ENCODE data around the gene POU6F1. TPM values are rescaled to one million over a fixed set of nuclear protein-coding genes. Genes with fewer than 3 reads are reported as not detected.
"Not testable (repeated sequence)": the region's sequence is repeated elsewhere in the genome, so short reads cannot be mapped to it uniquely, and the experiment has no call there.

The POU6F1 gene
- total RNA-seq, 2 experiments from 2014 or later = 12.1 to 12.4 TPM

DNA sequence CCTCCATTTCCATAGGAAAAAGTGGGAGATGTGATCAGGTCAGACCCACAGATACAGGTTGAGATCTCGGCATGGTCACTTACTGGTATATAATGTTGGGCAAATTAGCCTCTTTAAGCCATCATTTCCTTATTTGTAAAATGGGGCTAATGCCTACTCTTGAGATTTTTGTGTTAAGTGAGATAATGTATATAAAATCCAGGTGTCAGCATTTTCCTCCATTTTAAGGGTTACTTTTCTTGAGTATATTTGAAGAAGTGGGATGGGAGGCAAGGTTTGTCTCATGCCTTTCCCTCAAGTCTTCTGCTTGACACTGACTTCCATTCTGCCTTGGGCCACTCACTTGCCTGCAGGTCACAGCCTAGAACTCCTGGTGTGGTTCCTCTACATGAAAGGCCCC, 10.1 kb upstream of the POU6F1 start:
- Mint-ChIP-seq H3K4me3 (no peak overlapping the region), H3K27me3 (no peaks in the 10 kb centered on the region), H3K36me3 (no peaks in the 10 kb centered on the region), H3K9me3 (no peaks in the 10 kb centered on the region), H3K27ac (no peak overlapping the region), H3K4me1 (ENCODE audit: low read depth) (peaks cover 2% of the 10 kb centered on the region)
- ChIA-PET CTCF (no interaction called here), POLR2A (no interaction called here)
- no peak for DNase-seq
- intact Hi-C loops (cut with micrococcal nuclease) = no loop called here

DNA sequence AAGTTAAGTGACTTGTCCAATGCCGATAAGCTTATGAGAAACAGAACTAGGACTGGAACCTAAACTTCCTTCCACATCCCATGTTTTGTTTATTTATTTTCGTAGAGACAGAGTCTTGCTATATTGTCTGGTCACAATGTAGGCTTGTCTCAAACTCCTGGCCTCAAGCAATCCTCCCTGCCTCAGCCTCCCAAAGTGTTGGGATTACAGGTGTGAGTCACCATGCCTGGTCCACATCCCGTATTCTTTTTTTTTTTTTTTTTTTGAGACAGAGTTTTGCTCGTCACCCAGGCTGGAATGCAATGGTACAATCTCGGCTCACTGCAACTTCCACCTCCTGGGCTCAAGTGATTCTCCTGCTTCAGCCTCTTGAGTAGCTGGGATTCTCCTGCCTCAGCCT, 9.2 kb upstream of the POU6F1 start:
- intact Hi-C loops (cut with micrococcal nuclease); H3K4me3 Mint-ChIP-seq; H3K36me3 Mint-ChIP-seq; H3K27me3 Mint-ChIP-seq; POLR2A ChIA-PET; H3K9me3 Mint-ChIP-seq; H3K27ac Mint-ChIP-seq; H3K4me1 Mint-ChIP-seq (ENCODE audit: low read depth); DNase-seq: not testable (repeated sequence)
- CTCF ChIA-PET = interaction anchor here (0.8 to 1.2 kb wide), 2 partner anchors 9 to 11 kb away, joined by 3 to 5 read pairs; partner anchors contain the start of gene POU6F1

DNA sequence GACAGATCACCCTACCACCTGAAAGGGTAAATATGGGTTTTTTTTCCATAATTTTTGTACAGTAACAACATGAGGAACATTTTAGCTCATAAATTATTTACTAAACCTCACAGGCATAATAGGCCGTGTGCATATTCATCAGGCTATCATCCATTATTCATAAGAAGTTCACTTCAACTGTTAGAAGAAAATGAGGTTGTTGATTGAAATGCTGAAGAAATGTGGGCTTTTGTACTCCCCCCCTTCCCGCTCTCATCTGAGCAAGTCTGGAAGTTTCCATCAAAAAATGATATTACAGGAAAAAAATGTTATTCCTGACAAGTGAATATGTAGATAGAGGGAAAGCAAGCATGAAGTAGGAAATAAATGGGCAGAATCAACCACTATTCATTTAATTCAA, 7.9 kb upstream of the POU6F1 start:
- Mint-ChIP-seq H3K36me3 (no peaks in the 10 kb centered on the region), H3K27ac (no peak overlapping the region), H3K4me3 (no peak overlapping the region), H3K27me3 (no peaks in the 10 kb centered on the region), H3K9me3 (no peaks in the 10 kb centered on the region), H3K4me1 (ENCODE audit: low read depth) (peaks cover 2% of the 10 kb centered on the region)
- intact Hi-C loops (cut with micrococcal nuclease) = no loop called here
- ChIA-PET CTCF (no interaction called here), POLR2A (no interaction called here)
- DNase-seq = no peak

DNA sequence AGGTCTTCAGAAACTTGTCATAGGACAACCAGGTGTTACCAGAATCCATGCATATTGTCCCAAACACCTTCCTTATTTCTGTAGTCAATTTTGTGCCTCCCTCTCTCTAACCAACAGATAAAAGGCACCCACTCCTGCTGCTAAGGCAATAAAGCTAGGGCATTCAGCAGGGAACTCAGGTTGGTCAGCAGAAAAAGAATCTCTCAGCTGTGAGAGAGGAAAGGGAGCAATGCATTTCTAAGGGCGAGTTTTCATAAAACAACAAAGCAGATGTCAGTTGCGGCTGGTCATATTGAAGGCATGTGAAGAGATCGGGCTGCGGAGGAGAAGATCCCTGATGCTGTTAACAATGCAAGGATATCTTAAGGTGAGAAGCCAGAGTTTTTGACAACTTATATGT, 7.4 kb upstream of the POU6F1 start:
- no peak for DNase-seq
- Mint-ChIP-seq H3K9me3 (no peaks in the 10 kb centered on the region), H3K27me3 (no peaks in the 10 kb centered on the region), H3K4me1 (ENCODE audit: low read depth) (peaks cover 2% of the 10 kb centered on the region), H3K4me3 (no peak overlapping the region), H3K36me3 (no peaks in the 10 kb centered on the region), H3K27ac (no peak overlapping the region)
- CTCF ChIA-PET = no interaction called here
- intact Hi-C loops (cut with micrococcal nuclease) = no loop called here
- POLR2A ChIA-PET = no interaction called here

DNA sequence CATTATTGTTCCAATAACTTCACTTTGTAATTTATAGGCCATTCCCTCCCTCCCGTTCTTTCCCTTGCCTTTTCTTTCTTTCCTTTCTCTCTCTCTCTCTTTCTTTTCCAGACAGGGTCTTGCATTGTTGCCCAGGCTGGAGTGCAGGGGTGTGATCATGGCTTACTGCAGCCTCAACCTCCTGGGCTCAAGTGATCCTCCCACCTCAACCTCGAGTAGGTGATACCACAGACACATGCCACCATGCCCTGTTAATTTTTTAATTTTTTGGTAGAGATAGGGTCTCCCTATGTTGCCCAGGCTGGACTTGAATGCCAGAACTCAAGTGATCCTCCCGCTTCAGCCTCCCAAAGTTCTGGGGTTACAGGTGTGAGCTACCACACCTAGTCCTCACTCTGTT, 6.8 kb upstream of the POU6F1 start:
- Mint-ChIP-seq H3K4me3 (no peak overlapping the region), H3K36me3 (no peaks in the 10 kb centered on the region), H3K27ac (no peak overlapping the region), H3K27me3 (no peaks in the 10 kb centered on the region), H3K9me3 (no peaks in the 10 kb centered on the region), H3K4me1 (ENCODE audit: low read depth) (peaks cover 2% of the 10 kb centered on the region)
- POLR2A ChIA-PET = no interaction called here
- intact Hi-C loops (cut with micrococcal nuclease) = no loop called here
- CTCF ChIA-PET = no interaction called here
- DNase-seq = no peak

DNA sequence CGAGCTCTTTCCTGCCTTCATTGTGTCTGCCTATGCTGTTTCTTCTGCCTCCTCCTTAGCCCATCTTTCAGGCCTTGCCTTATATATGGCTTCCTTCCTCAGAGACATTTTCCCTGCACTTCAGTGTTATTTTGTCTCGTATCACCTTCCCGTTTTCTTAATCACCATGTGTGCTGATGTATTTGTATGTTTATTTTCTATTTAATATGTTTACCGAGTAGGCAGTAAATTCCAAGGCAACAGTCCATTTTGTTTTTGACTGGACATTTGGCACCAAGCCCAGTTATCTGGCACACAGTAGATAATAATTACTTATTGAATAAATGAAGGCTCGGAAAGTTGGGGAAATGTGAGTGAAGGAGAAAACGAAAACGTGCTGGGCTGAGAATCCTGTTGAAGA, 4.6 kb upstream of the POU6F1 start:
- CTCF ChIA-PET = no interaction called here
- intact Hi-C loops (cut with micrococcal nuclease) = no loop called here
- no peak overlapping the region for H3K27ac Mint-ChIP-seq

DNA sequence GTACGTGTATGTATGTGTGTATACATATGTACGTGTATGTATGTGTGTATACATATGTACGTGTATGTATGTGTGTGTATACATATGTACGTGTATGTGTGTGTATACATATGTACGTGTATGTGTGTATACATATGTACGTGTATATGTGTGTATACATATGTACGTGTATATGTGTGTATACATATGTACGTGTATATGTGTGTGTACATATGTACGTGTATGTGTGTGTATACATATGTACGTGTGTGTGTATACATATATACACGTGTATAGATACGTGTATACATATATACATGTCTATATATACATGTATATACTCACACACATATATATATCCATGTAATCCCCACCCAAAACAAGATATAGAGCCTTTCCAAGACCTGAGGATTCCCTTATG, 2.0 kb upstream of the POU6F1 start:
- CTCF ChIA-PET; H3K27me3 Mint-ChIP-seq; intact Hi-C loops (cut with micrococcal nuclease); H3K36me3 Mint-ChIP-seq; DNase-seq; H3K27ac Mint-ChIP-seq; H3K9me3 Mint-ChIP-seq; POLR2A ChIA-PET; H3K4me3 Mint-ChIP-seq: not testable (repeated sequence)
- H3K4me1 Mint-ChIP-seq (ENCODE audit: low read depth) = peaks cover 18% of the 10 kb centered on the region

More for the DNA sequence above, 4.6 kb upstream of the POU6F1 start:
- Mint-ChIP-seq H3K36me3 (no peaks in the 10 kb centered on the region), H3K4me1 (ENCODE audit: low read depth) (peaks cover 14% of the 10 kb centered on the region), H3K4me3 (no peak overlapping the region), H3K9me3 (no peaks in the 10 kb centered on the region), H3K27me3 (no peaks in the 10 kb centered on the region)
- no peak for DNase-seq
- POLR2A ChIA-PET = no interaction called here

DNA sequence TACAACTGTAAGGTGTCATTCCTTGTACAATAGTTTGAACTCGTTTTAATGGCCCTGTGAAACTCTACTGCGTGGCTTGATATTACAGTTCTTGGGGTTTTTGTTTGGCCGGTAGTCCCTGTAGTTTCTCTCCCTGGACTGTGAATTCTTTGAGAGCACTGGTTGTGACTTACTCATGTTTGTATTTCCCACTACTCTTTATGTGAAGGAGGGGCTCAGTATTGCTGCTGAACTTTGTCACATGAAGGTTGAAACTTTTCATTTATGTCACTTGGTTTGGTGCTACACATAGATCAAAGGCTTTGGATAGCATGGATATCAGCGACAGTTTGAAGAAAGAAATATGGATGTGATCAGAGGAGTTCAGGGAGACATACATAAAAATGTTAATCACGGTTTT, 1.5 kb upstream of the POU6F1 start:
- Mint-ChIP-seq H3K4me1 (ENCODE audit: low read depth) (peaks cover 18% of the 10 kb centered on the region), H3K27me3 (no peaks in the 10 kb centered on the region), H3K4me3 (peak overlapping the region; percentile 45), H3K27ac (peak overlapping the region; percentile 14), H3K9me3 (no peaks in the 10 kb centered on the region), H3K36me3 (no peaks in the 10 kb centered on the region)
- intact Hi-C loops (cut with micrococcal nuclease) = no loop called here
- DNase-seq = no peak
- ChIA-PET CTCF (interaction anchor here (1.0 to 2.8 kb wide), 3 partner anchors 19 to 136 kb away, joined by 3 to 17 read pairs (median 14); partner anchors contain the start of genes CSRNP2 and DAZAP2), POLR2A (interaction anchor here (1.6 to 2.1 kb wide), 5 partner anchors 14 to 136 kb away, joined by 4 to 17 read pairs (median 8); partner anchors contain the start of genes BIN2, CSRNP2 and DAZAP2)

DNA sequence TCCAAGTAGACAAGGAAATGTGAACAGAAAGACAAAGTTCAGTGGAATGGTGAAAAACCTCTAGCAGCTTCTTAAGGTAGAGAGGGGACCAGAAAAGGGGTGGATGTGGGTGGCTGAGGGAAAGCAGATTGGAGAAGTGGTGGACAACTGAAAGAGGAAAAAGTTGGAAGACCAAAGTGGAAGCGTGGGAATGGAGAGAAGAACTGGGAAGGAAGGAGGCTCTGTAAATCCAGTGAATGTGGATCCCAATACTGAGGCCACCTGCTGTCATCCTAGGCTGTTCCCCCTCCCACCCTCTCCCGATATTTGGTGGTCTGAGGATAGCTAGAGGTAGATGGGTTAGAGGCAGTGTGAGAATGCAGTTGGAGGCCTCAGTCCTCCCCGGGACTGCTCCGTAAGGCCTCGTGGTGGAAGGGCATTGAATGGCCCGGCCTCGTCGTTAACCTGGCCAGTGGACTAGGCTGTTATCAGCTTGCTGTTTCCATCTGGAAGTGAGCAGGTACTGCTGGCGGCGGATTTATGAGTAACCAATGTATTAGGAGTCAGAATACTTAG, 822 bp upstream of the POU6F1 start:
- no peaks in the 10 kb centered on the region for H3K27me3 Mint-ChIP-seq
- H3K9me3 Mint-ChIP-seq = no peaks in the 10 kb centered on the region
- CTCF ChIA-PET = interaction anchor here (0.6 to 2.8 kb wide), 12 partner anchors 8 to 454 kb away, joined by 3 to 17 read pairs (median 5); partner anchors contain the start of genes CSRNP2, DAZAP2 and SMAGP
- H3K4me1 Mint-ChIP-seq (ENCODE audit: low read depth) = peaks cover 18% of the 10 kb centered on the region
- H3K4me3 Mint-ChIP-seq = peak overlapping the region; percentile 79
- peak overlapping the region; percentile 88 for H3K27ac Mint-ChIP-seq
- intact Hi-C loops (cut with micrococcal nuclease) = loop anchor here (1.0 kb wide), 3 partner anchors 20 to 171 kb away; partner anchors contain the start of gene DAZAP2
- POLR2A ChIA-PET = interaction anchor here (0.6 to 2.1 kb wide), 16 partner anchors 10 to 455 kb away, joined by 3 to 17 read pairs (median 4); partner anchors contain the start of genes BIN2, CSRNP2, DAZAP2 and SMAGP
- no peak for DNase-seq
- no peaks in the 10 kb centered on the region for H3K36me3 Mint-ChIP-seq

DNA sequence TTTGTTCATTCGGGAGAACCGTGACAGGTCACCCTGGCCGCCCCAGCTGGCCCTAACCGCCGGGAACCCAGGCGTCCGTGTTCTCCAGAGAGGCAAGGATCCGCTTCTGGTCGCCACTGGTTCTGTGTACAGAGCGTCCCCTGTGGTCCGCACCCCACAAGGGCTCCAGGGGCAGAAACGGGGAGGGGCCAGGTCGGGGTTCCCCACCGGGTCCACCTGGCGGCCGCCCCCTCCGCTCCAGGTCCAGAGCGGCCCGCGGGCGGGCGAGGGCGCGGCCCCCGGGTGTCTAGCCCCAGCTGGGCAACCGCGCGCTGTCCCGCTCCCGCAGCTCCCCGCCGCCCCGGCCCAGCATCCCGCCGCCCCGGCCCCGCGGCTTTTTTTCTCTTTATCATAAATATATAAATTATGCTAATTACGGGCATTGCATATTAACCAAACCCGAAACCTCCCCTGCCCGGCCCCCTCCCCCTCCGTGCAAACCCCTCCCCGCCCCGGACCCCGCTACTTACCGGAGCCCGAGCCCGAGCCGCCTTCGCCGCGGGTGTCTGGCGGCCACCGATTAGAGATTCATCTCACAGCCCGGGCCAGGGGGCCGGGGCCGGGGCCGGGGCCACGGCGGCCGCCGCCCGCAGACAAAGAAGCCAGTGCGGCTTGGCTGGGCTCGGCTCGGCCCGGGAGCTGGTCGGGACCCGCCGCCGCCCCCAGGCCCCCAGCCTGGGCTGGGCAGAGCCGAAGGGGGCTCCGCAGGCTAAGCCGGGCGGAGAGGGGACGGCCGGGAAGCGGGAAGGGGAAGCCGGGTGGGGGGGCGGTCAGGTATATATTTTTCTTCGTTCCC, 512 bp downstream of the POU6F1 start:
- Mint-ChIP-seq H3K9me3 (no peaks in the 10 kb centered on the region), H3K4me3 (peak overlapping the region; percentile 79), H3K27ac (peak overlapping the region; percentile 88), H3K36me3 (no peaks in the 10 kb centered on the region), H3K27me3 (no peaks in the 10 kb centered on the region), H3K4me1 (ENCODE audit: low read depth) (peaks cover 18% of the 10 kb centered on the region)
- DNase-seq = peak; percentile 64
- ChIA-PET CTCF (interaction anchor here (0.6 to 2.8 kb wide), 11 partner anchors 9 to 808 kb away, joined by 3 to 17 read pairs (median 5); partner anchors contain the start of gene DAZAP2), POLR2A (interaction anchor here (0.9 to 2.1 kb wide), 14 partner anchors 9 to 452 kb away, joined by 3 to 17 read pairs (median 4); partner anchors contain the start of genes BIN2, CSRNP2, DAZAP2 and SMAGP)
- intact Hi-C loops (cut with micrococcal nuclease) = no loop called here

DNA sequence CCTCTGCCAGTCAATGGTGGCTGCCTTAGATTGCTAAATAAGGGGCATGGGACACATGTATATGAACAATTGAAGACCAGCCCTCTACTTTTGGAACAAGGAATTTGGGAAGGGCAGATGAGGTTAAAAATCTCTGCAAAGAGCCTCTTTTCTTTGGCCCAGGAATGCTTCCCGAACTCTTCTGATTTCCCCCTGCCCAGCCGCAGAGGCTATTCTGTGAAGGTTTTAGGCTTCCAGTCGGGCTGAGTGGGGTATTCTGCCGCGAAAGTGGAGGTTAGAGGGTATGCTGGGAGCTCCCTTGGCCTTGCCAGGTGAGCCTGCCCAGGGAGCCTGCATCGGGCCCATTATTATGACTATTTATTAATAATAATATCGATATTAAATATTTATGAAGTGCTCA, 1.2 kb downstream of the POU6F1 start:
- intact Hi-C loops (cut with micrococcal nuclease) = no loop called here
- Mint-ChIP-seq H3K27me3 (no peaks in the 10 kb centered on the region), H3K36me3 (no peaks in the 10 kb centered on the region), H3K9me3 (no peaks in the 10 kb centered on the region), H3K4me1 (ENCODE audit: low read depth) (peaks cover 18% of the 10 kb centered on the region), H3K27ac (peak overlapping the region; percentile 35), H3K4me3 (peak overlapping the region; percentile 22)
- CTCF ChIA-PET = interaction anchor here (0.8 to 2.8 kb wide), 5 partner anchors 10 to 452 kb away, joined by 3 to 17 read pairs (median 6); partner anchors contain the start of gene DAZAP2
- no peak for DNase-seq
- POLR2A ChIA-PET = no interaction called here

DNA sequence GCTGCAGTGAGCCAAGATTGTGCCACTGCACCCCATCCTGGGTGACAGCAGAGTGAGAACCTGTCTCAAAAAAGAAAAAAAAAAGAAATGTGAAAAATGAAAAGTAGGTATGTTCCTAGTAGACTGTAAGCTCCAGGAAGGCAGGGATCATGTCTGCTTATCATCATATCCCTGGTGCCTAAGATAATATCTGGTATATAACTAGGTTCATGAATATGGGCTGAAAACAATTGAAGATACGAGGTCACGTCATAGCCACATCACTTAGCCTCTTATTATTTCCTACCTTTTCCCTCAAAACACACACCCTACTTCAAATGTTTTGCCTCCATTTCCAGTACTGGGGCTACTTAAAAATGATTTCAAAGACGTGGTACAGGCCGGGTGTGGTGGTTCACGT, 3.0 kb downstream of the POU6F1 start:
- Mint-ChIP-seq H3K4me1 (ENCODE audit: low read depth) (peaks cover 18% of the 10 kb centered on the region), H3K9me3 (no peaks in the 10 kb centered on the region), H3K27ac (no peak overlapping the region), H3K27me3 (no peaks in the 10 kb centered on the region), H3K36me3 (no peaks in the 10 kb centered on the region), H3K4me3 (no peak overlapping the region)
- DNase-seq = no peak
- intact Hi-C loops (cut with micrococcal nuclease) = no loop called here
- ChIA-PET CTCF (interaction anchor here (0.5 to 1.3 kb wide), 2 partner anchors 126 to 187 kb away, joined by 4 to 5 read pairs; no protein-coding TSS in a partner anchor), POLR2A (interaction anchor here (0.6 kb wide), 1 partner anchor 629 kb away, joined by 3 read pairs; no protein-coding TSS in a partner anchor)

All from activated CD4-positive, alpha-beta memory T cell treated with anti-CD3 and anti-CD28 coated beads for 36 hours (primary cell).